H1 (cell line): ENCODE results near the gene RAD51B. TPM values are rescaled to one million over a fixed set of nuclear protein-coding genes. Genes with fewer than 3 reads are reported as not detected.

Experiments
- CTCF ChIA-PET: fragments of 300-600 bp; sonication (Branson Sonifier 250); formaldehyde crosslinking; loops from one replicate; lab custom pipeline; 2021; ENCODE audit not compliant: partially characterized antibody; lab: Charles Lee
- POLR2A ChIA-PET: fragments of 300-600 bp; sonication (Branson Sonifier 250); formaldehyde crosslinking; loops from one replicate; lab custom pipeline; 2021; ENCODE audit warnings: inconsistent platforms; ENCODE audit not compliant: partially characterized antibody; lab: Charles Lee
- DNase-seq, 2 experiments: peaks; one replicate each; pipeline versions ENCODE4 v3.0.0 to v3.0.0-alpha.2; 2010 to 2022; ENCODE audit warnings: low spot score in 2 of 2, low read depth in 1 of 2, mixed read lengths in 1 of 2
- FAIRE-seq: peaks from 2 replicates; lab custom pipeline; 2011; peaks lifted over from hg19 to GRCh38; lab: Jason Lieb, UNC
- H2AFZ ChIP-seq: 2 replicates; pipeline ENCODE4 v1.8.1; 2012; ENCODE audit warnings: low read length, inconsistent platforms
- H2AK5ac ChIP-seq: 2 replicates; pipeline ENCODE4 v1.6.1; 2013; ENCODE audit warnings: low read depth, low read length
- H2BK120ac ChIP-seq: replicated peaks from 2 replicates; pipeline ENCODE3; 2013; ENCODE audit warnings: low read depth, low read length, inconsistent platforms
- H2BK12ac ChIP-seq: 2 replicates; pipeline ENCODE4 v1.6.1; 2013; ENCODE audit warnings: low read depth, low read length
- H2BK15ac ChIP-seq: 2 replicates; pipeline ENCODE4 v1.6.1; 2013; ENCODE audit warnings: low read length
- H2BK20ac ChIP-seq: 2 replicates; pipeline ENCODE4 v1.6.1; 2013; ENCODE audit warnings: low read length
- H2BK5ac ChIP-seq: 2 replicates; pipeline ENCODE4 v1.6.1; 2013; ENCODE audit warnings: low read depth, low read length
- H3K14ac ChIP-seq: 2 replicates; pipeline ENCODE4 v1.6.1; 2013; ENCODE audit warnings: inconsistent platforms; ENCODE audit not compliant: insufficient read length
- H3K18ac ChIP-seq: 2 replicates; pipeline ENCODE4 v1.6.1; 2013; ENCODE audit warnings: low read length; ENCODE audit errors: extremely low read depth
- H3K23ac ChIP-seq: 2 replicates; pipeline ENCODE4 v1.6.1; 2013; ENCODE audit warnings: inconsistent platforms; ENCODE audit not compliant: insufficient read length
- H3K23me2 ChIP-seq: 2 replicates; pipeline ENCODE4 v1.6.1; 2013; ENCODE audit warnings: low read depth, low read length
- H3K27ac ChIP-seq: 2 replicates; pipeline ENCODE4 v1.6.1; 2011; ENCODE audit warnings: low read depth, low read length, inconsistent platforms
- H3K27me3 ChIP-seq, 4 experiments: replicated peaks in 1 of 4; 1 replicate in 1 of 4; 2 replicates in 3 of 4; pipeline versions ENCODE4 v1.6.1 to v1.8.1; 2011 to 2013; ENCODE audit warnings: low read length in 3 of 4, mild to moderate bottlenecking in 3 of 4, inconsistent platforms in 2 of 4, mixed read lengths in 2 of 4, moderate library complexity in 1 of 4; ENCODE audit not compliant: control insufficient read depth in 3 of 4, insufficient read depth in 3 of 4; ENCODE audit errors: extremely low read depth in 1 of 4
- H3K36me3 ChIP-seq, 4 experiments: 2 replicates each; pipeline versions ENCODE4 v1.6.1 to v1.8.1; 2011 to 2013; ENCODE audit warnings: mild to moderate bottlenecking in 4 of 4, low read length in 3 of 4, moderate library complexity in 2 of 4, control low read depth in 1 of 4, inconsistent platforms in 1 of 4; ENCODE audit not compliant: insufficient read depth in 4 of 4, control insufficient read depth in 2 of 4
- H3K4ac ChIP-seq: replicated peaks from 2 replicates; pipeline ENCODE3; 2013; ENCODE audit warnings: low read length, low read depth, mixed read lengths, inconsistent platforms; ENCODE audit not compliant: insufficient read length
- H3K4me1 ChIP-seq, 4 experiments: replicated peaks in 1 of 4; 1 replicate in 1 of 4; 2 replicates in 3 of 4; pipeline versions ENCODE4 v1.6.1 to v1.8.1; 2011 to 2013; ENCODE audit warnings: low read length in 3 of 4, inconsistent platforms in 2 of 4, mixed read lengths in 1 of 4; ENCODE audit not compliant: insufficient read depth in 4 of 4, control insufficient read depth in 3 of 4
- H3K4me2 ChIP-seq, 2 experiments: 2 replicates each; pipeline versions ENCODE4 v1.6.1 to v1.8.1; 2011 to 2013; ENCODE audit warnings: low read depth in 2 of 2, low read length in 2 of 2, control low read depth in 1 of 2, inconsistent platforms in 1 of 2, mild to moderate bottlenecking in 1 of 2; ENCODE audit not compliant: insufficient read depth in 1 of 2
- H3K4me3 ChIP-seq, 4 experiments: fragments of 200-600, 300-600 bp in 1 of 4; sonication (generic), shearing (Covaris generic), sonication (Bioruptor Twin) in 1 of 4; 2 replicates each; pipeline versions ENCODE4 v1.5.1 to v1.8.1; 2011 to 2016; ENCODE audit warnings: low read length in 4 of 4, low read depth in 3 of 4, control low read depth in 2 of 4, inconsistent platforms in 2 of 4, mild to moderate bottlenecking in 2 of 4, mixed read lengths in 1 of 4, moderate library complexity in 1 of 4; ENCODE audit not compliant: insufficient read depth in 2 of 4; ENCODE audit errors: extremely low read depth in 1 of 4
- H3K56ac ChIP-seq: replicated peaks from 2 replicates; pipeline ENCODE3; 2013; ENCODE audit warnings: low read depth, mild to moderate bottlenecking, mixed read lengths, low read length, inconsistent platforms; ENCODE audit not compliant: insufficient read length
- H3K79me1 ChIP-seq: 2 replicates; pipeline ENCODE4 v1.6.1; 2013; ENCODE audit warnings: low read depth, low read length, control low read depth
- H3K79me2 ChIP-seq, 2 experiments: 2 replicates each; pipeline versions ENCODE4 v1.6.1 to v1.8.1; 2012 to 2013; ENCODE audit warnings: low read length in 2 of 2, mild to moderate bottlenecking in 2 of 2, inconsistent platforms in 1 of 2; ENCODE audit not compliant: insufficient read depth in 2 of 2, control insufficient read depth in 1 of 2
- H3K9ac ChIP-seq, 4 experiments: replicated peaks in 1 of 4; 1 replicate in 1 of 4; 2 replicates in 3 of 4; pipeline versions ENCODE4 v1.6.1 to v1.8.1; 2011 to 2013; ENCODE audit warnings: low read depth in 3 of 4, low read length in 3 of 4, control low read depth in 2 of 4, mild to moderate bottlenecking in 2 of 4, moderate library complexity in 2 of 4, inconsistent platforms in 1 of 4; ENCODE audit errors: extremely low read depth in 1 of 4
- H3K9me3 ChIP-seq, 2 experiments: 2 replicates each; pipeline versions ENCODE4 v1.6.1 to v1.8.1; 2012 to 2013; ENCODE audit warnings: mild to moderate bottlenecking in 2 of 2, moderate library complexity in 2 of 2, control low read depth in 1 of 2, inconsistent platforms in 1 of 2, low read depth in 1 of 2, low read length in 1 of 2, mixed read lengths in 1 of 2; ENCODE audit not compliant: insufficient read depth in 2 of 2
- H4K20me1 ChIP-seq, 2 experiments: replicated peaks in 1 of 2; 2 replicates each; pipeline versions ENCODE3 to v1.8.1; 2011 to 2013; ENCODE audit warnings: inconsistent platforms in 2 of 2, low read length in 2 of 2, mild to moderate bottlenecking in 1 of 2; ENCODE audit not compliant: insufficient read depth in 2 of 2, control insufficient read depth in 1 of 2
- H4K5ac ChIP-seq: 2 replicates; pipeline ENCODE4 v1.6.1; 2013; ENCODE audit warnings: low read length, low read depth, mixed read lengths, inconsistent platforms; ENCODE audit not compliant: insufficient read length
- H4K8ac ChIP-seq: 2 replicates; pipeline ENCODE4 v1.8.0; 2013; ENCODE audit warnings: mild to moderate bottlenecking, moderate library complexity, low read length, inconsistent platforms; ENCODE audit not compliant: insufficient read depth; ENCODE audit errors: extremely low read depth
- H4K91ac ChIP-seq: replicated peaks from 2 replicates; pipeline ENCODE3; 2013; ENCODE audit warnings: low read length, mixed read lengths, inconsistent platforms; ENCODE audit not compliant: insufficient read length
- HDAC6 ChIP-seq: IDR thresholded peaks from one replicate; pipeline ENCODE4 v1.7.1; 2012; ENCODE audit warnings: low read depth, mild to moderate bottlenecking, inconsistent platforms, low read length, moderate library complexity
- KDM4A ChIP-seq: IDR thresholded peaks from one replicate; pipeline ENCODE4 v1.7.1; 2012; ENCODE audit warnings: low read depth, mild to moderate bottlenecking, moderate library complexity, low read length, inconsistent platforms; ENCODE audit not compliant: severe bottlenecking
- SIN3A ChIP-seq, 2 experiments: IDR thresholded peaks in 1 of 2; conservative IDR thresholded peaks in 1 of 2; 2 replicates each; pipeline ENCODE4 v1.6.1; 2011 to 2012; ENCODE audit warnings: low read length in 2 of 2, improper control_type of control experiment in 1 of 2, low read depth in 1 of 2, mild to moderate bottlenecking in 1 of 2
- TAF1 ChIP-seq: IDR thresholded peaks from 2 replicates; pipeline ENCODE4 v1.6.1; 2011; ENCODE audit warnings: mild to moderate bottlenecking, low read depth, low read length
- WGBS, 2 experiments: shearing (Covaris generic) in 1 of 2; methylation state at CpG; one replicate each; pipeline versions ENCODE4 v1.1.6 to v1.1.7; 2013 to 2015; ENCODE audit warnings: low lambda C conversion rate in 2 of 2, mixed read lengths in 2 of 2, inconsistent platforms in 1 of 2, low coverage in 1 of 2, missing lambda C conversion rate in 1 of 2; ENCODE audit not compliant: insufficient replicate concordance in 2 of 2, insufficient coverage in 1 of 2, insufficient read length in 1 of 2; ENCODE audit errors: extremely low coverage in 1 of 2, missing lambda C conversion rate in 1 of 2; 5-methylcytosine and 5-hydroxymethylcytosine counted together
- polyA plus RNA-seq, 7 experiments: library from polyadenylated mRNA; depleted of rRNA in 3 of 7; stranded (reverse) in 5 of 7; unstranded in 2 of 7; fragments of >200 nt in 5 of 7; fragments of 200-250 nt in 2 of 7; gene quantifications; 1 replicate in 5 of 7; 2 replicates in 1 of 7; 4 replicates in 1 of 7; pipeline versions ENCODE4 v1.2.1 to v1.2.3, GENCODE V29; 2011 to 2013; ENCODE audit warnings: missing spikeins in 2 of 7, mixed read lengths in 2 of 7
- total RNA-seq: library from RNA; stranded (reverse); fragmentation: NEBNext Ultra II Directional; extraction: Animal tissue kit (Norgen Biotek cat#: 25700); gene quantifications from 2 replicates; pipeline ENCODE4 v1.2.1, GENCODE V29; 2021

RAD51B gene
- total and polyA plus RNA-seq, 2 of the 8 experiments (the other 6 are each of a cell fraction or from before 2014, with no cell fraction given): 3.9 to 14.9 TPM

GRCh38 chr14:67919259-67920032, 99.9 kb downstream of the RAD51B start:
- Histone ChIP-seq H3K9ac (no peak overlapping the region), H2BK20ac (no peak overlapping the region), H3K14ac (no peak overlapping the region), H3K4me3 (no peak overlapping the region), H2BK15ac (no peak overlapping the region), H3K79me2 (no peaks in the 10 kb centered on the region), H2BK5ac (no peak overlapping the region), H3K4me2 (no peak overlapping the region), H2BK120ac (no peak overlapping the region), H3K23ac (no peak overlapping the region), H3K27me3 (no peaks in the 10 kb centered on the region), H3K4ac (no peak overlapping the region), H4K8ac (no peak overlapping the region), H4K91ac (no peak overlapping the region), H2AK5ac (no peak overlapping the region), H3K27ac (no peak overlapping the region), H3K23me2 (no peaks in the 10 kb centered on the region), H3K9me3 (no peaks in the 10 kb centered on the region), H2BK12ac (no peak overlapping the region), H3K56ac (no peak overlapping the region), H4K5ac (no peak overlapping the region), H3K79me1 (no peaks in the 10 kb centered on the region), H3K4me1 (peaks cover 0 to 2% (median 0%) of the 10 kb centered on the region in 4 experiments; a peak in 1 of 7 replicates), H4K20me1 (no peaks in the 10 kb centered on the region), H2AFZ (no peak overlapping the region), H3K36me3 (no peaks in the 10 kb centered on the region), H3K18ac (no peak overlapping the region)
- ChIA-PET CTCF (interaction anchor here (0.6 to 1.8 kb wide), 9 partner anchors 8 to 475 kb away, joined by 3 to 5 read pairs (median 3); no protein-coding TSS in a partner anchor), POLR2A (interaction anchor here (0.6 to 1.1 kb wide), 2 partner anchors 13 to 17 kb away, joined by 3 read pairs; no protein-coding TSS in a partner anchor)
- DNase-seq (no peak), FAIRE-seq (no peak)
- WGBS, 2 experiments: 75% methylated on average over 7 of the region's 7 CpGs; no CpG with 5 or more reads in 1 of the 2 experiments
- no peak for TF ChIP-seq KDM4A
- no peak for TF ChIP-seq TAF1
- TF ChIP-seq SIN3A (conservative IDR thresholded peaks at IDR 0.05 in 1 of 2, IDR thresholded peaks at IDR 0.05 in 1 of 2; ENCODE audit: low read depth in 1 of 2, low read length in 2 of 2): no peak
- no peak for TF ChIP-seq HDAC6
